Breast epithelium (tissue), 4 donors: ENCODE data around the gene TMEM163. TPM values are rescaled to one million over a fixed set of nuclear protein-coding genes. Genes with fewer than 3 reads are reported as not detected.

Experiments used
- DNase-seq, 2 donors: peaks; one replicate each; pipeline ENCODE4 v3.0.0-alpha.2; 2019; ENCODE audit warnings: low spot score in 2 of 2
- H3K27ac ChIP-seq, 2 donors: fragments of 200-600 bp; sonication (generic) in 1 of 2; one replicate each; pipeline ENCODE4 v1.5.1; 2016 to 2019; ENCODE audit warnings: mild to moderate bottlenecking in 1 of 2
- H3K27me3 ChIP-seq, 2 donors: fragments of 200-600 bp; sonication (generic) in 1 of 2; one replicate each; pipeline versions ENCODE4 v1.5.1 to v1.6.0; 2017 to 2019; ENCODE audit warnings: control low read depth in 1 of 2, mild to moderate bottlenecking in 1 of 2
- H3K36me3 ChIP-seq: fragments of 200-600 bp; one replicate; pipeline ENCODE4 v1.5.1; 2019
- H3K4me1 ChIP-seq, 2 donors: fragments of 200-600 bp; sonication (generic); one replicate each; pipeline ENCODE4 v1.5.1; 2016 to 2019; ENCODE audit warnings: control low read depth in 1 of 2
- H3K4me3 ChIP-seq, 3 donors: fragments of 200-600 bp; sonication (generic); 1 replicate in 2 of 3; 2 replicates in 1 of 3; pipeline ENCODE4 v1.5.1; 2016 to 2019; ENCODE audit warnings: mild to moderate bottlenecking in 3 of 3, moderate library complexity in 2 of 3
- H3K9me3 ChIP-seq, 2 donors: fragments of 200-600 bp; sonication (generic) in 1 of 2; one replicate each; pipeline ENCODE4 v1.5.1; 2016 to 2019; ENCODE audit warnings: control low read depth in 1 of 2
- CTCF ChIP-seq, 3 donors: fragments of 450-650 bp; IDR thresholded peaks; one replicate each; pipeline ENCODE4 v1.5.1; 2016 to 2017; ENCODE audit warnings: antibody characterized with exemption in 3 of 3, mild to moderate bottlenecking in 3 of 3, moderate library complexity in 3 of 3
- POLR2A ChIP-seq: fragments of 450-650 bp; IDR thresholded peaks from one replicate; pipeline ENCODE4 v1.6.1; 2016; ENCODE audit warnings: antibody characterized with exemption, mild to moderate bottlenecking, moderate library complexity
- POLR2AphosphoS5 ChIP-seq, 3 donors: sonication (generic); formaldehyde crosslinking; IDR thresholded peaks; one replicate each; pipeline ENCODE4 v1.6.1; 2017; ENCODE audit warnings: antibody characterized with exemption in 3 of 3
- intact Hi-C: fragments of 100-400 bp; cut with DNase I; formaldehyde crosslinking; loops from one replicate; pipeline ENCODE4 v1.15.1; 2023; ENCODE audit warnings: low total_unique reads
- total RNA-seq, 3 donors: library from RNA; depleted of rRNA; stranded (reverse); fragments of >200 nt; gene quantifications; one replicate each; pipeline ENCODE4 v1.1.0, GENCODE V29; 2016

TMEM163 gene
- total RNA-seq, 3 donors from 2014 or later, result 0.32 to 1.5 (median 0.66) TPM

GRCh38 chr2:134692499-134692898 is 26.3 kb downstream of the TMEM163 start:
- no peak for DNase-seq
- Histone ChIP-seq H3K36me3 (no peaks in the 10 kb centered on the region), H3K27me3 (no peaks in the 10 kb centered on the region), H3K4me1 (no peaks in the 10 kb centered on the region), H3K4me3 (no peak overlapping the region), H3K27ac (no peak overlapping the region), H3K9me3 (no peaks in the 10 kb centered on the region)
- intact Hi-C loops, result no loop called here
- no peak for TF ChIP-seq POLR2AphosphoS5 (IDR thresholded peaks at IDR 0.05)
- TF ChIP-seq CTCF (IDR thresholded peaks at IDR 0.05), result no peak
- no peak for TF ChIP-seq POLR2A

- Histone ChIP-seq H3K4me3 (no peak overlapping the region), H3K27ac (no peak overlapping the region), H3K4me1 (no peaks in the 10 kb centered on the region), H3K36me3 (no peaks in the 10 kb centered on the region), H3K9me3 (no peaks in the 10 kb centered on the region), H3K27me3 (no peaks in the 10 kb centered on the region)
- intact Hi-C loops, result no loop called here
- DNase-seq, result no peak
- TF ChIP-seq POLR2A (no peak), POLR2AphosphoS5 (IDR thresholded peaks at IDR 0.05) (no peak), CTCF (IDR thresholded peaks at IDR 0.05) (no peak)
Measured at GRCh38 chr2:134690629-134691215, 28.1 kb downstream of the TMEM163 start.

- Histone ChIP-seq H3K36me3 (no peaks in the 10 kb centered on the region), H3K9me3 (no peaks in the 10 kb centered on the region), H3K4me3 (no peak overlapping the region), H3K27me3 (no peaks in the 10 kb centered on the region), H3K27ac (no peak overlapping the region), H3K4me1 (no peaks in the 10 kb centered on the region)
- TF ChIP-seq POLR2AphosphoS5 (IDR thresholded peaks at IDR 0.05) (no peak), POLR2A (no peak), CTCF (IDR thresholded peaks at IDR 0.05) (no peak)
- intact Hi-C loops, result no loop called here
- no peak for DNase-seq
Measured at GRCh38 chr2:134689315-134689714, 29.5 kb downstream of the TMEM163 start.

GRCh38 chr2:134685967-134686366 is 32.8 kb downstream of the TMEM163 start:
- Histone ChIP-seq H3K4me3 (no peak overlapping the region), H3K36me3 (no peaks in the 10 kb centered on the region), H3K4me1 (no peaks in the 10 kb centered on the region), H3K9me3 (no peaks in the 10 kb centered on the region), H3K27ac (no peak overlapping the region), H3K27me3 (no peaks in the 10 kb centered on the region)
- intact Hi-C loops, result no loop called here
- no peak for DNase-seq
- TF ChIP-seq POLR2A, result no peak
- no peak for TF ChIP-seq POLR2AphosphoS5 (IDR thresholded peaks at IDR 0.05)
- no peak for TF ChIP-seq CTCF (IDR thresholded peaks at IDR 0.05)

- no peak overlapping the region for H3K27ac ChIP-seq
- no peaks in the 10 kb centered on the region for H3K4me1 ChIP-seq
- no peaks in the 10 kb centered on the region for H3K27me3 ChIP-seq
- intact Hi-C loops, result no loop called here
- H3K4me3 ChIP-seq, result no peak overlapping the region
- H3K9me3 ChIP-seq, result no peaks in the 10 kb centered on the region
- DNase-seq, result no peak
- TF ChIP-seq POLR2A, result no peak
- TF ChIP-seq POLR2AphosphoS5 (IDR thresholded peaks at IDR 0.05), result no peak
- TF ChIP-seq CTCF (IDR thresholded peaks at IDR 0.05), result no peak
- H3K36me3 ChIP-seq, result no peaks in the 10 kb centered on the region
Measured at GRCh38 chr2:134683561-134684112, 35.2 kb downstream of the TMEM163 start.
